Pancreas (tissue), 10 donors: ENCODE results near the gene FAM3C. TPM values are rescaled to one million over a fixed set of nuclear protein-coding genes. Genes with fewer than 3 reads are reported as not detected.

Experiments
- ATAC-seq, 4 donors: fragments of 200-7000 bp; cut with Tn5 transposase; one replicate each; pipeline versions ENCODE4 v1.8.0 to v1.9.1; 2020; ENCODE audit warnings: mild to moderate bottlenecking in 4 of 4, moderate library complexity in 4 of 4
- DNase-seq, 6 donors: peaks; one replicate each; pipeline ENCODE4 v3.0.0-alpha.2; 2020
- FAIRE-seq: peaks from 2 replicates; lab custom pipeline; 2012; peaks lifted over from hg19 to GRCh38; lab: Jason Lieb, UNC
- H3K27ac ChIP-seq, 4 donors: fragments of 200-600 bp; sonication (generic); 1 replicate in 3 of 4; 2 replicates in 1 of 4; pipeline versions ENCODE4 v1.5.0 to v1.8.0; 2020
- H3K27me3 ChIP-seq, 4 donors: fragments of 200-600 bp; one replicate each; pipeline ENCODE4 v1.8.0; 2021
- H3K36me3 ChIP-seq, 3 donors: fragments of 200-600 bp; sonication (generic) in 1 of 3; one replicate each; pipeline versions ENCODE4 v1.5.0 to v1.8.0; 2020 to 2021
- H3K4me1 ChIP-seq, 3 donors: fragments of 200-600 bp; one replicate each; pipeline ENCODE4 v1.8.0; 2021
- H3K4me3 ChIP-seq, 4 donors: fragments of 200-600 bp; sonication (generic) in 2 of 4; one replicate each; pipeline versions ENCODE4 v1.5.0 to v1.8.0; 2020 to 2021
- H3K9me3 ChIP-seq, 4 donors: fragments of 200-600 bp; one replicate each; pipeline ENCODE4 v1.8.0; 2021
- WGBS, 2 donors: extraction: QIAGEN DNeasy Blood & Tissue Kit; methylation state at CpG; one replicate each; pipeline ENCODE4 v1.1.7; 2013; 5-methylcytosine and 5-hydroxymethylcytosine counted together
- intact Hi-C, 3 donors: fragments of 100-400 bp; cut with DNase I; formaldehyde crosslinking; loops; one replicate each; pipeline versions ENCODE4 v1.11.1 to v1.14.2; 2022
- polyA plus RNA-seq, 2 donors: library from polyadenylated mRNA; stranded (reverse); fragments of 200-250 nt; gene quantifications; one replicate each; pipeline ENCODE4 v1.2.3, GENCODE V29; 2013
- total RNA-seq, 6 donors: library from RNA; stranded (reverse); fragmentation: NEBNext Ultra II Directional in 4 of 6; extraction: Animal tissue kit (Norgen Biotek cat#: 25700) in 4 of 6; gene quantifications; one replicate each; pipeline versions ENCODE4 v1.2.1 to v1.2.4, GENCODE V29; 2021 to 2023
- TF ChIP-seq, protein P1 (sequence below), 4 donors: fragments of 200-600 bp; sonication (generic) in 3 of 4; IDR thresholded peaks; one replicate each; pipeline versions ENCODE4 v1.5.0 to v1.8.0; 2021; ENCODE audit warnings: antibody characterized with exemption in 4 of 4
- donor health status: healthy with polysubstance abuse.
- donor health status: DM: no; HTN: no; CAD: no; lungs with moderate emphysema.
- donor health status: DM: no; HTN: no; CAD: no.
- donor health status: control.
- donor health status: control.
- donor health status: Bipolar disorder and iron deficiency.
- donor health status: DM: yes; HTN: yes; CAD: no.
- donor health status: DM: no; HTN: no; CAD: no.
- donor health status: DM: no; HTN: no; CAD: no.
- donor health status: DM: yes; HTN: yes; CAD: no.

FAM3C gene
- total and polyA plus RNA-seq, 8 donors = 18.2 to 43.6 (median 37.4) TPM

DNA sequence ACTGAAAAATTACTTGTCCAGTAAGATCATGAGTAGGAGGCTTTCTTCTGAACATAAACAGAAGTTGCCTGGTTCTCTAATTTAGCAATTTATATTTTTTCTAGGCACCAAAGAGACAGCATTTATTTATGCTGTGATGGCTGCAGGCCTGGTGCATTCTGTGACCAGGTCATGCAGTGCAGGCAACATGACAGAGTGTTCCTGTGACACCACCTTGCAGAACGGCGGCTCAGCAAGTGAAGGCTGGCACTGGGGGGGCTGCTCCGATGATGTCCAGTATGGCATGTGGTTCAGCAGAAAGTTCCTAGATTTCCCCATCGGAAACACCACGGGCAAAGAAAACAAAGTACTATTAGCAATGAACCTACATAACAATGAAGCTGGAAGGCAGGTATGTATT lies 64.5 kb downstream of the FAM3C start:
- TF ChIP-seq, protein P1, sequence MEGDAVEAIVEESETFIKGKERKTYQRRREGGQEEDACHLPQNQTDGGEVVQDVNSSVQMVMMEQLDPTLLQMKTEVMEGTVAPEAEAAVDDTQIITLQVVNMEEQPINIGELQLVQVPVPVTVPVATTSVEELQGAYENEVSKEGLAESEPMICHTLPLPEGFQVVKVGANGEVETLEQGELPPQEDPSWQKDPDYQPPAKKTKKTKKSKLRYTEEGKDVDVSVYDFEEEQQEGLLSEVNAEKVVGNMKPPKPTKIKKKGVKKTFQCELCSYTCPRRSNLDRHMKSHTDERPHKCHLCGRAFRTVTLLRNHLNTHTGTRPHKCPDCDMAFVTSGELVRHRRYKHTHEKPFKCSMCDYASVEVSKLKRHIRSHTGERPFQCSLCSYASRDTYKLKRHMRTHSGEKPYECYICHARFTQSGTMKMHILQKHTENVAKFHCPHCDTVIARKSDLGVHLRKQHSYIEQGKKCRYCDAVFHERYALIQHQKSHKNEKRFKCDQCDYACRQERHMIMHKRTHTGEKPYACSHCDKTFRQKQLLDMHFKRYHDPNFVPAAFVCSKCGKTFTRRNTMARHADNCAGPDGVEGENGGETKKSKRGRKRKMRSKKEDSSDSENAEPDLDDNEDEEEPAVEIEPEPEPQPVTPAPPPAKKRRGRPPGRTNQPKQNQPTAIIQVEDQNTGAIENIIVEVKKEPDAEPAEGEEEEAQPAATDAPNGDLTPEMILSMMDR (IDR thresholded peaks at IDR 0.05) = no peak
- Histone ChIP-seq H3K36me3 (no peaks in the 10 kb centered on the region), H3K27me3 (peaks cover 6 to 64% (median 18%) of the 10 kb centered on the region in 4 donors), H3K4me3 (no peak overlapping the region), H3K9me3 (no peaks in the 10 kb centered on the region), H3K4me1 (peaks cover 0 to 12% (median 8%) of the 10 kb centered on the region in 3 donors), H3K27ac (no peak overlapping the region)
- DNase-seq = no peak
- no peak for ATAC-seq
- 78 to 87% methylated on average over 5 of the region's 5 CpGs for WGBS, 2 donors
- intact Hi-C loops = no loop called here
- no peak for FAIRE-seq

- H3K27ac ChIP-seq = no peak overlapping the region
- WGBS, 2 donors = 77 to 78% methylated on average over 4 of the region's 4 CpGs
- H3K27me3 ChIP-seq = peaks cover 6 to 67% (median 18%) of the 10 kb centered on the region in 4 donors
- intact Hi-C loops = no loop called here
- no peaks in the 10 kb centered on the region for H3K9me3 ChIP-seq
- H3K4me3 ChIP-seq = no peak overlapping the region
- ATAC-seq = no peak
- FAIRE-seq = no peak
- DNase-seq = no peak
- TF ChIP-seq, protein P1 (IDR thresholded peaks at IDR 0.05) = no peak
- H3K36me3 ChIP-seq = no peaks in the 10 kb centered on the region
- H3K4me1 ChIP-seq = peaks cover 0 to 12% (median 8%) of the 10 kb centered on the region in 3 donors
Observed at GRCh38 chr7:121331048-121331447, 65.1 kb downstream of the FAM3C start.

- TF ChIP-seq, protein P1 (IDR thresholded peaks at IDR 0.05) = no peak
- H3K9me3 ChIP-seq = no peaks in the 10 kb centered on the region
- intact Hi-C loops = no loop called here
- no peak overlapping the region for H3K27ac ChIP-seq
- H3K4me1 ChIP-seq = peaks cover 0 to 12% (median 8%) of the 10 kb centered on the region in 3 donors
- DNase-seq (peak in 2 of 6 donors; percentile 35 to 49), FAIRE-seq (no peak), ATAC-seq (peak in 3 of 4 donors; percentile 48 to 63 (median 50))
- H3K36me3 ChIP-seq = no peaks in the 10 kb centered on the region
- peaks cover 6 to 66% (median 18%) of the 10 kb centered on the region in 4 donors for H3K27me3 ChIP-seq
- 2 to 4% methylated on average over 52 of the region's 52 CpGs for WGBS, 2 donors
- peak overlapping the region in 3 of 4 donors; percentile 2 to 32 (median 14) for H3K4me3 ChIP-seq
Observed at GRCh38 chr7:121330053-121330833, 65.9 kb downstream of the FAM3C start.

DNA sequence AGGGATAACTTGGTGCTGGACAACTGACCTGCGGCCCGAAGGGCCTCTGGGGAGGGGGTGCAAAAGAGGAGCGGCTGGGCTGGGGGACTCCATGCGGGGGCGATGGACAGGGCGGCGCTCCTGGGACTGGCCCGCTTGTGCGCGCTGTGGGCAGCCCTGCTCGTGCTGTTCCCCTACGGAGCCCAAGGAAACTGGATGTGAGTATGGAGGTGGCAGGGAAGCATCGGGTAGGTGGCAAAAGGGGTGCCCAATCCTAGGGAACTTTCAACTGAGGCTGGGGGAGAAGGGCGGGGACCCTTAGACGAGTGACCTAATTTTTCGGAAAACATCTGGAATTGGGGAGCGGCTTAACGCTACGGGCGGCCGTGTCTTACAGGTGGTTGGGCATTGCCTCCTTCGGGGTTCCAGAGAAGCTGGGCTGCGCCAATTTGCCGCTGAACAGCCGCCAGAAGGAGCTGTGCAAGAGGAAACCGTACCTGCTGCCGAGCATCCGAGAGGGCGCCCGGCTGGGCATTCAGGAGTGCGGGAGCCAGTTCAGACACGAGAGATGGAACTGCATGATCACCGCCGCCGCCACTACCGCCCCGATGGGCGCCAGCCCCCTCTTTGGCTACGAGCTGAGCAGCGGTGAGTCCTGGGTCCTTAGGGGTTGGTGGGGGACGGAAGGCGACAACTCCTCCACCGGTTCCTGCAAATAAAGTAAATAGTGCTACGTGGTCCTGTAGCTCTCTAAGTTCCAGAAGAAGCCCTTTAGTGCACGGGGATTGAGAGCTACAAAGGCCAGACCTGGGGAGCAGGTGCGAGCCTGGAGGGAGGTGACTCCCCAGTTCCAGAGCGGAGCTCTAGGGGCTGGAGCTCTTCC lies 66.7 kb downstream of the FAM3C start:
- intact Hi-C loops = no loop called here
- WGBS, 2 donors = 5 to 6% methylated on average over 46 to 47 of the region's 47 CpGs
- H3K4me3 ChIP-seq = peak overlapping the region in 3 of 4 donors; percentile 2 to 32 (median 14)
- H3K36me3 ChIP-seq = no peaks in the 10 kb centered on the region
- peaks cover 0 to 12% (median 8%) of the 10 kb centered on the region in 3 donors for H3K4me1 ChIP-seq
- FAIRE-seq (no peak), DNase-seq (peak in 5 of 6 donors; percentile 21 to 74 (median 47)), ATAC-seq (peak; percentile 46 to 83 (median 77))
- peaks cover 6 to 57% (median 18%) of the 10 kb centered on the region in 4 donors for H3K27me3 ChIP-seq
- H3K9me3 ChIP-seq = no peaks in the 10 kb centered on the region
- TF ChIP-seq, protein P1 (IDR thresholded peaks at IDR 0.05) = no peak
- H3K27ac ChIP-seq = no peak overlapping the region
